Gastrocnemius medialis (tissue), 4 donors: ENCODE results near the gene KCNAB1.

ENCODE experiments used
- POLR2A ChIP-seq, 2 donors: fragments of 450-650 bp; IDR thresholded peaks; one replicate each; pipeline ENCODE4 v1.6.1; 2017; ENCODE audit warnings: antibody characterized with exemption in 2 of 2, mild to moderate bottlenecking in 2 of 2, moderate library complexity in 2 of 2
- TF ChIP-seq, protein P1 (sequence below), 5 experiments: fragments of 450-650 bp in 3 of 5; fragments of 200-600 bp in 2 of 5; sonication (generic) in 2 of 5; IDR thresholded peaks in 4 of 5; conservative IDR thresholded peaks in 1 of 5; 1 replicate in 4 of 5; 2 replicates in 1 of 5; pipeline ENCODE4 v1.5.1; 2016 to 2019; ENCODE audit warnings: antibody characterized with exemption in 5 of 5, mild to moderate bottlenecking in 3 of 5, moderate library complexity in 3 of 5

DNA sequence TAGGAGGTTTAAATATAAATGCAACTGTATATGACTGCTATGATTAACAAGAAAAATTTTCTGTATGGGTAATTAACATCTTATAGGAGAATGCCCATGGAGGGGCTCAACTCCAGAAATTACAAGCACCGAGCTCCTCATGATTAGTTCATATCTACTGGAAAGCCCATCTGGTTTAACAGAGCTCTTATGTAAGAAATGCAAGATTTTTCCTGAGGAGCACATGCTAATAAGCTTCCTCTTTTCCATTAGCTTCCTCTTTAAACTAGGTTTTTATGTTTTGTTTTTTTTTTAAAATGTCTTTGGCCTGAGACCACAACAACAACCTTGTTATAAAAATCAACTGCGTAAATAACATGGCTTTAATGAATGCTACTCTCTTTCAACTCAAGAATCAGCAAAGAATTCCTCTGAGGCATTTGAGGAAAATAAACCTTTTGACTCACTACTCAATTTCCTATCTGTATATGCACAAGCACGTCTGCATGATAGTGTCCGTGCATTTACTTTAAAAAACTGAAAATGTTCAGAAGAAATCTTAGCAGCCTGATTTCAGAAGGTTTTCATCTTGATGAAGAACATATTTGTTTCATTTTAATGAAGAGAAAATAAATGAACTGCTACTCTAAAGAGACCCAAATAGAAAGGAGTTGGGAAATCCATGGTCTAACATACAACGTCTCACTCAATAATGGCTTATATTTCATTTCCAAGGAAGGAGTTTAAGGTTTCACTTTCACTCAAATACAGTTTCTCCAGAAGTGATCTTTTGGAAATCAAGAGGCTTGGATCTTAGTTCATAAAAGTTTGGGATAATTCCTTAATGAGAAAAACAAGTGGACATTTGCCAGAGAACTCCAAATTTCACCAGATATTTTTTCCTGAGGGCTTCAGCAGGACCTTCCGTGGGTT is 180.8 kb downstream of the KCNAB1 start:
- TF ChIP-seq, protein P1, sequence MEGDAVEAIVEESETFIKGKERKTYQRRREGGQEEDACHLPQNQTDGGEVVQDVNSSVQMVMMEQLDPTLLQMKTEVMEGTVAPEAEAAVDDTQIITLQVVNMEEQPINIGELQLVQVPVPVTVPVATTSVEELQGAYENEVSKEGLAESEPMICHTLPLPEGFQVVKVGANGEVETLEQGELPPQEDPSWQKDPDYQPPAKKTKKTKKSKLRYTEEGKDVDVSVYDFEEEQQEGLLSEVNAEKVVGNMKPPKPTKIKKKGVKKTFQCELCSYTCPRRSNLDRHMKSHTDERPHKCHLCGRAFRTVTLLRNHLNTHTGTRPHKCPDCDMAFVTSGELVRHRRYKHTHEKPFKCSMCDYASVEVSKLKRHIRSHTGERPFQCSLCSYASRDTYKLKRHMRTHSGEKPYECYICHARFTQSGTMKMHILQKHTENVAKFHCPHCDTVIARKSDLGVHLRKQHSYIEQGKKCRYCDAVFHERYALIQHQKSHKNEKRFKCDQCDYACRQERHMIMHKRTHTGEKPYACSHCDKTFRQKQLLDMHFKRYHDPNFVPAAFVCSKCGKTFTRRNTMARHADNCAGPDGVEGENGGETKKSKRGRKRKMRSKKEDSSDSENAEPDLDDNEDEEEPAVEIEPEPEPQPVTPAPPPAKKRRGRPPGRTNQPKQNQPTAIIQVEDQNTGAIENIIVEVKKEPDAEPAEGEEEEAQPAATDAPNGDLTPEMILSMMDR (IDR thresholded peaks at IDR 0.05 in 4 of 5, conservative IDR thresholded peaks at IDR 0.05 in 1 of 5) = no peak
- no peak for TF ChIP-seq POLR2A (IDR thresholded peaks at IDR 0.05)
